ENCODE data around the gene MLH3.

MLH3 gene

GRCh38 chr14:75025876-75026275, 25.4 kb downstream of the MLH3 start:
- no peak overlapping the region for H3K9ac ChIP-seq (ENCODE audit: low read length)
- no peak overlapping the region for H3K4me3 ChIP-seq (ENCODE audit: low read depth in 1 of 2, low read length in 2 of 2)
- H3K36me3 ChIP-seq (ENCODE audit: insufficient read depth, low read length): peaks cover 31% of the 10 kb centered on the region
- no peaks in the 10 kb centered on the region for H3K9me3 ChIP-seq (ENCODE audit: low read length)
- no peak overlapping the region for H3K27ac ChIP-seq (ENCODE audit: low read depth, low read length)
- no peaks in the 10 kb centered on the region for H3K4me1 ChIP-seq (ENCODE audit: insufficient read depth, low read length)
- no peaks in the 10 kb centered on the region for H3K27me3 ChIP-seq (ENCODE audit: control insufficient read depth in 1 of 2, insufficient read depth in 2 of 2, low read length in 2 of 2)

- no peak overlapping the region for H3K27ac ChIP-seq (ENCODE audit: low read depth, low read length)
- H3K36me3 ChIP-seq (ENCODE audit: insufficient read depth, low read length): peaks cover 27% of the 10 kb centered on the region
Observed at GRCh38 chr14:75025082-75025481, 26.2 kb downstream of the MLH3 start.

GRCh38 chr14:75023108-75023507, 28.2 kb downstream of the MLH3 start:
- no peak overlapping the region for H3K27ac ChIP-seq (ENCODE audit: low read depth, low read length)
- H3K36me3 ChIP-seq (ENCODE audit: insufficient read depth, low read length): peaks cover 35% of the 10 kb centered on the region

More at GRCh38 chr14:75025082-75025481, 26.2 kb downstream of the MLH3 start:
- Histone ChIP-seq H3K9ac (ENCODE audit: low read length) (no peak overlapping the region), H3K27me3 (ENCODE audit: control insufficient read depth in 1 of 2, insufficient read depth in 2 of 2, low read length in 2 of 2) (no peaks in the 10 kb centered on the region), H3K9me3 (ENCODE audit: low read length) (no peaks in the 10 kb centered on the region), H3K4me3 (ENCODE audit: low read depth in 1 of 2, low read length in 2 of 2) (no peak overlapping the region), H3K4me1 (ENCODE audit: insufficient read depth, low read length) (no peaks in the 10 kb centered on the region)

GRCh38 chr14:75022655-75023054, 28.6 kb downstream of the MLH3 start:
- no peaks in the 10 kb centered on the region for H3K27me3 ChIP-seq (ENCODE audit: control insufficient read depth in 1 of 2, insufficient read depth in 2 of 2, low read length in 2 of 2)
- no peak overlapping the region for H3K4me3 ChIP-seq (ENCODE audit: low read depth in 1 of 2, low read length in 2 of 2)
- H3K9ac ChIP-seq (ENCODE audit: low read length): no peak overlapping the region
- peaks cover 40% of the 10 kb centered on the region for H3K36me3 ChIP-seq (ENCODE audit: insufficient read depth, low read length)
- no peaks in the 10 kb centered on the region for H3K9me3 ChIP-seq (ENCODE audit: low read length)
- no peaks in the 10 kb centered on the region for H3K4me1 ChIP-seq (ENCODE audit: insufficient read depth, low read length)
- H3K27ac ChIP-seq (ENCODE audit: low read depth, low read length): no peak overlapping the region

More at GRCh38 chr14:75023108-75023507, 28.2 kb downstream of the MLH3 start:
- no peaks in the 10 kb centered on the region for H3K4me1 ChIP-seq (ENCODE audit: insufficient read depth, low read length)
- no peaks in the 10 kb centered on the region for H3K27me3 ChIP-seq (ENCODE audit: control insufficient read depth in 1 of 2, insufficient read depth in 2 of 2, low read length in 2 of 2)
- H3K9me3 ChIP-seq (ENCODE audit: low read length): no peaks in the 10 kb centered on the region
- H3K9ac ChIP-seq (ENCODE audit: low read length): no peak overlapping the region
- no peak overlapping the region for H3K4me3 ChIP-seq (ENCODE audit: low read depth in 1 of 2, low read length in 2 of 2)

- H3K4me3 ChIP-seq (ENCODE audit: low read depth in 1 of 2, low read length in 2 of 2): no peak overlapping the region
- H3K9ac ChIP-seq (ENCODE audit: low read length): no peak overlapping the region
- H3K27me3 ChIP-seq (ENCODE audit: control insufficient read depth in 1 of 2, insufficient read depth in 2 of 2, low read length in 2 of 2): no peaks in the 10 kb centered on the region
- H3K36me3 ChIP-seq (ENCODE audit: insufficient read depth, low read length): peaks cover 55% of the 10 kb centered on the region
- no peaks in the 10 kb centered on the region for H3K9me3 ChIP-seq (ENCODE audit: low read length)
- H3K4me1 ChIP-seq (ENCODE audit: insufficient read depth, low read length): no peaks in the 10 kb centered on the region
- H3K27ac ChIP-seq (ENCODE audit: low read depth, low read length): no peak overlapping the region
Observed at GRCh38 chr14:75018694-75019093, 32.6 kb downstream of the MLH3 start.

- H3K27ac ChIP-seq (ENCODE audit: low read depth, low read length): no peak overlapping the region
- H3K4me3 ChIP-seq (ENCODE audit: low read depth in 1 of 2, low read length in 2 of 2): no peak overlapping the region
- H3K27me3 ChIP-seq (ENCODE audit: control insufficient read depth in 1 of 2, insufficient read depth in 2 of 2, low read length in 2 of 2): no peaks in the 10 kb centered on the region
- H3K9ac ChIP-seq (ENCODE audit: low read length): no peak overlapping the region
- no peaks in the 10 kb centered on the region for H3K9me3 ChIP-seq (ENCODE audit: low read length)
- H3K36me3 ChIP-seq (ENCODE audit: insufficient read depth, low read length): peaks cover 67% of the 10 kb centered on the region
- no peaks in the 10 kb centered on the region for H3K4me1 ChIP-seq (ENCODE audit: insufficient read depth, low read length)
Observed at GRCh38 chr14:75016815-75017214, 34.5 kb downstream of the MLH3 start.

- no peaks in the 10 kb centered on the region for H3K4me1 ChIP-seq (ENCODE audit: insufficient read depth, low read length)
- H3K27ac ChIP-seq (ENCODE audit: low read depth, low read length): no peak overlapping the region
- no peak overlapping the region for H3K4me3 ChIP-seq (ENCODE audit: low read depth in 1 of 2, low read length in 2 of 2)
- H3K27me3 ChIP-seq (ENCODE audit: control insufficient read depth in 1 of 2, insufficient read depth in 2 of 2, low read length in 2 of 2): no peaks in the 10 kb centered on the region
- H3K9me3 ChIP-seq (ENCODE audit: low read length): no peaks in the 10 kb centered on the region
- H3K9ac ChIP-seq (ENCODE audit: low read length): no peak overlapping the region
- peaks cover 70% of the 10 kb centered on the region for H3K36me3 ChIP-seq (ENCODE audit: insufficient read depth, low read length)
Observed at GRCh38 chr14:75015496-75015895, 35.8 kb downstream of the MLH3 start.

- no peaks in the 10 kb centered on the region for H3K27me3 ChIP-seq (ENCODE audit: control insufficient read depth in 1 of 2, insufficient read depth in 2 of 2, low read length in 2 of 2)
- no peak overlapping the region for H3K9ac ChIP-seq (ENCODE audit: low read length)
- no peak overlapping the region for H3K4me3 ChIP-seq (ENCODE audit: low read depth in 1 of 2, low read length in 2 of 2)
- H3K9me3 ChIP-seq (ENCODE audit: low read length): no peaks in the 10 kb centered on the region
- H3K4me1 ChIP-seq (ENCODE audit: insufficient read depth, low read length): no peaks in the 10 kb centered on the region
- H3K27ac ChIP-seq (ENCODE audit: low read depth, low read length): no peak overlapping the region
- H3K36me3 ChIP-seq (ENCODE audit: insufficient read depth, low read length): peaks cover 75% of the 10 kb centered on the region
Observed at GRCh38 chr14:75013290-75013689, 38.0 kb downstream of the MLH3 start.

GRCh38 chr14:75011356-75011994, 39.8 kb downstream of the MLH3 start:
- H3K36me3 ChIP-seq (ENCODE audit: insufficient read depth, low read length): peaks cover 77% of the 10 kb centered on the region
- no peaks in the 10 kb centered on the region for H3K27me3 ChIP-seq (ENCODE audit: control insufficient read depth in 1 of 2, insufficient read depth in 2 of 2, low read length in 2 of 2)
- no peak overlapping the region for H3K4me3 ChIP-seq (ENCODE audit: low read depth in 1 of 2, low read length in 2 of 2)
- no peaks in the 10 kb centered on the region for H3K9me3 ChIP-seq (ENCODE audit: low read length)
- H3K4me1 ChIP-seq (ENCODE audit: insufficient read depth, low read length): no peaks in the 10 kb centered on the region
- no peak overlapping the region for H3K27ac ChIP-seq (ENCODE audit: low read depth, low read length)
- no peak overlapping the region for H3K9ac ChIP-seq (ENCODE audit: low read length)

GRCh38 chr14:75010472-75011093, 40.7 kb downstream of the MLH3 start:
- no peaks in the 10 kb centered on the region for H3K9me3 ChIP-seq (ENCODE audit: low read length)
- H3K4me1 ChIP-seq (ENCODE audit: insufficient read depth, low read length): no peaks in the 10 kb centered on the region
- H3K36me3 ChIP-seq (ENCODE audit: insufficient read depth, low read length): peaks cover 79% of the 10 kb centered on the region
- no peak overlapping the region for H3K4me3 ChIP-seq (ENCODE audit: low read depth in 1 of 2, low read length in 2 of 2)
- no peak overlapping the region for H3K9ac ChIP-seq (ENCODE audit: low read length)
- no peak overlapping the region for H3K27ac ChIP-seq (ENCODE audit: low read depth, low read length)
- H3K27me3 ChIP-seq (ENCODE audit: control insufficient read depth in 1 of 2, insufficient read depth in 2 of 2, low read length in 2 of 2): no peaks in the 10 kb centered on the region

GRCh38 chr14:75009176-75009575, 42.1 kb downstream of the MLH3 start:
- Histone ChIP-seq H3K9ac (ENCODE audit: low read length) (no peak overlapping the region), H3K36me3 (ENCODE audit: insufficient read depth, low read length) (peaks cover 67% of the 10 kb centered on the region), H3K27ac (ENCODE audit: low read depth, low read length) (no peak overlapping the region), H3K27me3 (ENCODE audit: control insufficient read depth in 1 of 2, insufficient read depth in 2 of 2, low read length in 2 of 2) (no peaks in the 10 kb centered on the region), H3K4me3 (ENCODE audit: low read depth in 1 of 2, low read length in 2 of 2) (no peak overlapping the region), H3K9me3 (ENCODE audit: low read length) (no peaks in the 10 kb centered on the region), H3K4me1 (ENCODE audit: insufficient read depth, low read length) (peaks cover under 1% of the 10 kb centered on the region)

- peaks cover 48% of the 10 kb centered on the region for H3K36me3 ChIP-seq (ENCODE audit: insufficient read depth, low read length)
- no peaks in the 10 kb centered on the region for H3K9me3 ChIP-seq (ENCODE audit: low read length)
- peaks cover 10% of the 10 kb centered on the region for H3K4me1 ChIP-seq (ENCODE audit: insufficient read depth, low read length)
- H3K9ac ChIP-seq (ENCODE audit: low read length): no peak overlapping the region
- no peak overlapping the region for H3K4me3 ChIP-seq (ENCODE audit: low read depth in 1 of 2, low read length in 2 of 2)
- no peak overlapping the region for H3K27ac ChIP-seq (ENCODE audit: low read depth, low read length)
- no peaks in the 10 kb centered on the region for H3K27me3 ChIP-seq (ENCODE audit: control insufficient read depth in 1 of 2, insufficient read depth in 2 of 2, low read length in 2 of 2)
Observed at GRCh38 chr14:75005357-75005756, 45.9 kb downstream of the MLH3 start.

Measured in muscle layer of colon (tissue), 2 donors.